ENCODE measurements around the gene PAX8.

The PAX8 gene

DNA sequence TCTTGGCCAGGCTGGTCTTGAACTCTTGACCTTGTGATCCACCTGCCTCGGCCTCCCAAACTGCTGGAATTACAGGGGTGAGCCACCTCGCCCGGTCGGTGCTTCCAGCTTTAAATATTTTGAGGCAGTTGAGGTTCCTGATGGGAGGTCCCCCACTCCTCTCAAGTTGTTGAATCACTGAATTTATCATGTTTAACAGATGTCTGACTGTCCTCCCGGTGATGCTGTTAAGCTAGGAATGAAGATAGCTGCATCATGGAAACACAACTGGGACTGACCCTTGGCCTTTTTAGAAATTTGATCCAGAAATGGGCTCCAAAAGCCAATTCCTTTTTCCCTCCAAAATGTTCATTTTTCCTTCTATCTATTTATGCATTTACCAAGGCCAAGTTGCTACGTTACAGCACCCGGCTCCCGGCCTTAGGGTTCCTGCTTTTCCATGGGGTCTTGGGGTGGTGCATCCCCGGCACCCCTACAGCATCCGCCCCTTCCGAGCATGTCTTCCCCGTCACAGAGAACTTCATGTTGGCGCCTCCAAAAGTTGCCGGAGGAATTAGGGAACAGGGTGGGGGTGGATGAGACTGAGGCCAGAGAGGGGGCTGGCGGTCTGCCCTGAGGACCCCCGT is 43.9 kb downstream of the PAX8 start:
- no peak for DNase-seq

DNA sequence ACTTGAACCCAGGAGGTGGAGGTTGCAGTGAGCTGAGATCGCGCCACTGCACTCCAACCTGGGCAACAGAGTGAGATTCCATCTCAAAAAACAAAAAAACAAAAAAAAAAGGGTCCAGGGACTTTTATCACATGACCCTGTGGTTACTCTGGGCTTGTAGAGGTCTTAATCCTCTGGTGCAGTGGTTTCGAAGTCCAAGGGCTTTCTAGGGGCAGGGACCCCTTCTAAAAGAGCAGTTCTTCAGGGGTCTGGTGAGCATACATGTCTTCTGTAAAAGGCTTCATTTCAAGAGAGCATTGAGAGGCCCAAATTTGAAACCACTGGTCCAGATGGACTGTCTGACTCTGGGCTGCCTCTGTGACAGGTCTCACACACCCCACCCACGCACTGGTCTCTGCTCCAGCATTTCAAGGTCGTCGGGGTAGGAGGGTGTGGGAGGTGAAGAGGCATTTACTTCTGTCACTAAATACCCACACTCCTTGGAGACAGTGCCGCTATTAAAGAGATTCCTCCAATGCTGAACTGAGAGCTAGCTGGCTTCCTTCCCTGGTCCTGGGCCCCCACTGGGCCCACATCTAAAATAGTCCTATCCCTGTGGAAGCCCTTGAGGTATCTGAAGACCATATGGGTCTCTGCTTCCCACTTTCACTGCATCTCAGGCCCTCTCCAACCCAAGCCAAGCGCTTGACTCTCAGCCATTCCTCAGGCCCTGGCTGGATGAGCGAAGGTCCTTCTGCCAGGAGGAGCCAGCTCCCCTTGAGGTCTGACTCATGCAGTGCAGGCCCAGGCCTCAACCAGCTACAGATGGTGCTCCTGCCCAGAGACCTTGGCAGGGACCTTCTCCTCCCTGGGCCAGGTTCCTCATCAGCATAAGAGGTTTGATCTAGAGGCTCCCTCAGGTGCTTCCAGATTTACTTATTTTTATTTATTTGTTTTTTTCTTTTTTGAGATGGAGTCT is 44.8 kb downstream of the PAX8 start:
- DNase-seq = no peak

DNA sequence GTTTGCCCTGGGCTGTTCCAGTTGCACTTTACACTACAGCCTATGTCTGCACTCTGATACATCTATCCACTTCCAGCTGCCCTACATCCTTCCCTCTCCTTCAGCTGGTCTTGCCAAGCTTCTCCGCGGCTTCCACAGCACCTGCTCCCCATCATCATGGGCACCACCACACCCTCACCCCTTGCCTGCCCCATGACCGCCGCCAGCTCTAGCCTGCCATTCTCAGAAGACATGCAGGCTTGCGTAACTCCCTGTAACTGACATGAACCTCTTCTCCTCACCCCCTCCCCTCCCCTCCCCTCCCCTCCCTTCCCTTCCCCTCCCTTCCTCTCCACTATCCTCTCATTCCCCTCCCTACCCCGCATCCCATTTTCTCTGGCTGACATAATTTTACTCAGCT is 46.0 kb downstream of the PAX8 start:
- DNase-seq = no peak

DNA sequence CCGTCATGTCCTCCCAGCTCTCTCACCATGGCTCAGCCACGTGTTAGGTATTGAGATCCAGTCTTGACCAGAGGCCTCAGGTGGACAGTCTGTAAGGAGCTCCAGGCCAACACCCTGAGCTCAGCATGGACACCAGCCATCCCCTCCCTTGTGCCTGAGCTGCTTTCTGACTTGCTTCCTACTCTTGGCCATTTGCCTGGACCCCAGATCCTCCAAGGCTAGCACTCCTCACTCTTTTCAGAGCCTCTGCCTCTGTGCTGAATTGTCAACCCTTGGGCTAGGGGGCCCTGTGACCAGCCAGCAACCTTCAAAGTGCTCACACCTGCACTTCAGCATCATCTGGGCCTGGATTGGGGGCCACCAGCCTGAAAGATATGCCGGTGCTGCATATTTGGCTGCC is 46.6 kb downstream of the PAX8 start:
- no peak for DNase-seq

DNA sequence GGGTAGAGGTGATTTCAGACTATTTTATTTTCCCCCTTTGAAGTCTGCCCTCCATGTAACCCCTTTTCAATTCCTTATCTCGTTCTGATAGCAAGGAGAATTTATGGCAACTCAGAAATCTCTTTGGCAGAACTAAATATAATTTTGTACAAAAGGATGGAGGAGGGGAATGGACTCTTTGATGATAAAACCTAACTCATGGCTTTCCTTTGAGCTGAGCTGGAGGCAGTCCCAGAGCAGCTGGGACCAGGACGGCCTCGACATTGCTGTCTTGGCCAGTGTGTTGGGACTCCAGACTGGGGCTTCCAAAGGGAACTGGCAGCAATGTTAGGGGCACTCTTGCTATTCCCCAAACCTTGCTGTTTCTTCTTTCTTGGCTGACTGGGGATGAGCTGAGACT is 47.7 kb downstream of the PAX8 start:
- no peak for DNase-seq

DNA sequence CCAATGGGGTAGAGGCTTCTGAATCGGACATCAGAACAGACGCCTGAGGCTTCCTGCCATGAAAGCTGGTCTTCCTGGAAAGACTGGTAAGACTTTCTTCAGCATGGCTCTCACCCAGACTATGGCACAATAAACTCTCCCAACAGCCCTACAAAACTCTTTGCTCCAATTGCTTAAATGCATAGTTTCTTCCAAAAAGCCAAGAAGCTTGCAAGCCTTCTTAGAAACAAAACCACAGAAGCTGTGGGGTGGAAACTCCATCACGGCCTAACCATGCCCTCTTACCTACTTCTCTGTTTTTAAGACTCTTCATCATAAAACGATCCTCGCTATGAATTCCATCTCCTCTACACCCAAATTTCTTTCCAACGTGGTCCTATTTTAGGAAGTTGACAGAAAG is 48.2 kb downstream of the PAX8 start:
- no peak for DNase-seq

DNA sequence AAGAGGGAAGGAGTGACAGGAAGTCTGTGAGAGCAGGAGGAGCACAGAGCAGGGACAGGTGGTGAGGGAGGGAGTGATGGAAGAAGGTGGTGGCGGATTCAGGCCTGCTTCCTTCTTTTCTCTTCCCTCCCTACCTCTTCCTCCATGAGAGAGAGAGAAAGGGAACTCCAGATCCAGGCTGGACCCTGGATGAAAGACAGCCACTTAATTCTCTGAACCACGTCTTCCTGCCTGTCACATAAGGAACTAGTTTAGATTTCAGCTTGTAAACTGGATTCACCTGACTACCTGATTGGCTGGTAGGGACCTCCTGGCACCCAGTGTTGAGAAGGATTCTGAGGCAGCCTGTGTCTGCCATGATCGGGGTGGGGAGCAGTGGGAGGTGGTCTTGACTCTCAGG is 48.9 kb downstream of the PAX8 start:
- no peak for DNase-seq

DNA sequence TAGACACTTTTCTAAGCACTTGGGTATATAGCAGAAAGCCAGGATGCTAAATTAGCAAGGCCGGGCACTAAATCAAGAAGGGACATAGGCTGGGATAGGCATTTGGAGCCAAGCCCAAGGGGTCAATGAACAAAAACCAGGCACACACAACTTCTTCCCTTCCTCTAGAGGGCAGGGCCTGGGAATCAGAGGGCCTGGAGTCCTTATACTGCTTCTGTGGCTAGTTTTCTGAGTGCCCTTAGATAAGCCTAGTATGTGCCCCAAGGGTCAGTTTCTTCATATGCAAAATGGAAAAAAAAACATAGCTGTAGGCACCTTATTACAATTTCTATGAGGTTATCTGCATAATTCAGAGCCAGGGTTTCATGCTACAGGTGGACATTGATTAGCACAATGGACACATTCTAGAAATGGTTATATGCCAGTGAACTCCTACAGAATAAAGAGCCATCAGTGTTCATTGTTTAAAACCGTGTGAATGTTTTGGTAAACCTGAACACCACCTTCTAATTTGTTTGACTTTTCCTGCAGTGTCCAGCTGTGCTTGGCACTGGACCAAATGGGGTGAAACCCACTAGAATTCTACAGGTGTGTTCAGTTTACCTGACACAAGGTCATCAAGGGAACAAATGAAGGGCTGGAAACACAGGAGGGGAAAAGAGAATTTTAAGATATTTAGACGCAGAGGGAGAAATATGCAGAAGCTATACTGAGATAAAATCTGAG is 49.6 kb downstream of the PAX8 start:
- no peak for DNase-seq

DNA sequence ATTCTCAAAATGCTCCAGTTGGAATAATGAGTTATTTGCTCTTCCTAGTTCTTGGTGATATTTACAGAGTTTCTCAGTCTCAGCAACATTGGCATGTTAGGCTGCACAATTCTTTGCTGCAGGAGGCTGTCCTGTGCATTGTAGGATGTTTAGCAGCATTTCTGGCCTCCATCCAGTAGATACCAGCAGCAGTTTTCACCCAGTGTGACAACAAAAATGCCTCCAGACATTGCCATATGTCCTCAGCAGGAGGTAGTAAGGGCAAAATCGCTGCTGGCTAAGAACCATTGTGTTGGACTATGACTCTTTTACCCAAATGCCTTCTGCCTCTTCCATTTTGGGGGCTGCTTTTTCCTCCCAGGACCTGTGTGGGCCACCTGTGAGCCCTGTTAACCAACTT is 50.4 kb downstream of the PAX8 start:
- no peak for DNase-seq

DNA sequence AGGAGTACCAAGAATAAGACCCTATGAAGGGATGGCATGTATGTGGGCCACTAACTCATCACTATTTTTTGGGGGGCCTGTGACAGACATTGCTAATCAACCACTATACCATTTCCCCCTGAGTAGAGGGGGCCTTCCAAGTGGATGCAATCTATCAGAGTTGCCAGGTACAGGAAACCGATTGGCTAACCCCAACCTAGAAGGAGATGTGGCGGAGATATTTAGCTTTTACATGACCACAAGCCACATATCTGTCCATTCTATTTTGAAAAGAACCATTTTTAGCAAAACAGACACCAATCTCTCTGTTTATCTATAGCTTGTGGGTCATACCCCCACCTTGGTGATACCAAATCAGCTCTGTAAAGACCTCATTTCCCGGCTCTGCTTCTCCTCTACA is 51.0 kb downstream of the PAX8 start:
- DNase-seq = no peak

DNA sequence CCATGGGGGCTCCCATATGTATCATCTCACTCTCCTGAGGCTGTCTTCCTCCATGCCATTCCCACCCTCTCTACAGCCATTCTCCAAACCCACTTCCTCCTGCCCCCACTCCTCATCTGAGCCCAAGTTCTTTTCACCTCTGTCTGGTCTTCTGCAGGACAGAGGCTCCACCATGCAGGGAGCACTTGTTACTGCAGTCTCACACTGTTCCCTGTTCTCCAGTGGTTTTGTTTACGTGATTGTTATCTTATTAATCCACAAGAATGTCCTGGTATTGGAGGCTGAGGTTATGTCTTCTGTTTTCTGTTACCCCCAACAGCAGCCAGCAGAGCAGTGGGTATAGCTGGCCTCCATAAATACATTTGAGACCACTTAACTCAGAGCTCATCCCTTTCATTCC is 51.4 kb downstream of the PAX8 start:
- DNase-seq = no peak

DNA sequence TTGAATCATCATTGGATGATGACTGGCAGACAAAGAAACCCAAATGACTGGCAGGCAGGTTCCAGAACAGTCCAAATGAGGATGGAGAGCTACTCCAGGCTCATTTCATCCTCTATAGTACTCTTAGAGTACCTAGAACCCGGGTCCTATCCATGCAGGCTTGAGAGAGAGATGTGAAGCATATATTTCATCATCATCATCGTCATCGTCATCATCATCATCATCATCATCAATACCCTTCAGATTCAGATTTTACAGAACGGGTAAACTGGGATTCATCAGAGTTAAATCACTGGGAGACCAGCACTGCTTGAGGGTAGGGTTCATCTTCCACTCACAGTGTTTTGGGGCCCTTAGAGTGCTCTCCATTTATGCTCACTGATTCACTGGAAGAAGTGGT is 52.3 kb downstream of the PAX8 start:
- DNase-seq = no peak

DNA sequence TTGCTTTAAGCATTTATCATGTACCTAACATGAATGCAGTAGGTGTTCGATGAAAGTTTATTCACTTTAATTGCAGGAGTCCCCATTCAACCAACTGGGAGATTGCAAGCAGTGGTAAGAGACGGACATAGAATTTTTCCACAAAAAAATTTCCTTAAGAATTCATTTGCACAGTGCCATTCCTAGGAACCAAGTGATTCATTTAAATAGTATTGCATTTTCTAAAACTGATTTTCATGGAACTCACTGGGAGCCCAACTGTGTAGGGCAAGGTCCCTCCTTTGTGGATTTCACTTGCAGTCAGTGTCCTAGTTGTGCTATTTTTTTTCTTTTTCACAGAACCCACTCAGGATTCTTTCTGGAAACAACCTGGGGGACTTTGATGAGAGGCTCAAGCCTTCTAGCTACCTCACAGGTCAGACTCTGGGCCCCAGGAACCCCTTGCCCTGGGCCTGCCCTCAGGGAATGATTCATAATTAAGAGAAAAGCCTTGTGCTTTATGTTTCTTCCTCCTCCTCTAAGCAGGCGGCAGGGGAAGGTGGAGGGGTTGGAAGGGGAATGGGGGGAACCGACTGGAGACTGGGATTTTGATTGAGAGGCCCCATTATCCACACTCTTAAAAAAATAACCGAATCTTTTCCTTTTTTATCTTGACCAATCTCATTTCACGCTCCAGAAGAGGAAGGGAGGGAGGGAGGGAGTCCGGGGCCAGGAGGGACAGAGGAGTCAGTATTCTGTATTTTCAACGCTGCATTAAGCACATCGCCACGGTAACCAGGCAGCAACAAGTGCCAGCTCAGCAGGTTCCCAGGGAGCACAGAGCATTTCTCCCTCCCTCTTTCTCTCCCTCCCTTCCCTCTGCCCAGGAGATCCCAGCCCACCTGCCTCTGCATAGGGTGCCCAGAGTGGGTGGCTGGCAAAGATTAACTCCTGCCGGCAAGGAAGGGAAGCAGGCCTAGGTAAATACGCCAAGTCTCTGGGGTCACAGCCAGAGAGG is 53.2 kb downstream of the PAX8 start:
- DNase-seq = peak; percentile 31

DNA sequence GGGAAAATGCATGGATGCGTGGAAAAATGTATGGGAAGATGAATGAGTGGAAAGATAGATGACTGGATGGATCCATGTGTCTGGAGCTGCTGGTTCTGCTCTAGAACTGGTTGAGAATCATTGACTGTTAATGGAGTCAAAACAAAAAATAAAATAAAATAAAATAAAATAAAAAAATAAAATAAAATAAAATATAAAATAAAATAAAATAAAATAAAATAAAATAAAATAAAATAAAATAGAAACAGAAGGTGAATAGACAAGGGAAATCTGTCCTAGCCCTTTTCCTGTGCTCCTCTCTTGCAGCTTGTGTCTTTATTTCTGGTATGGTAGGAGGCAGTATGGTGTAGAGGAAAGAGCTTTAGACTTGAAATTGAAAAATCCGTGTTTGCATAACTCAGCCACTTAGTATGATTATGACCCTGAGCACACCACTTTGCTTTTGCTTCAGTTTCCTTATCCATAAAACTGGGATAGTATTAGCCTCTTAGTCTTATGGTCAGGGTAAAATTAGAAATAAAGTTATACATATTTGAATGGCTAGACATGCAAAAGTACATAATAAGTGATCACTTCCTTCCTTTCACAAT is 54.0 kb downstream of the PAX8 start:
- DNase-seq = no peak

DNA sequence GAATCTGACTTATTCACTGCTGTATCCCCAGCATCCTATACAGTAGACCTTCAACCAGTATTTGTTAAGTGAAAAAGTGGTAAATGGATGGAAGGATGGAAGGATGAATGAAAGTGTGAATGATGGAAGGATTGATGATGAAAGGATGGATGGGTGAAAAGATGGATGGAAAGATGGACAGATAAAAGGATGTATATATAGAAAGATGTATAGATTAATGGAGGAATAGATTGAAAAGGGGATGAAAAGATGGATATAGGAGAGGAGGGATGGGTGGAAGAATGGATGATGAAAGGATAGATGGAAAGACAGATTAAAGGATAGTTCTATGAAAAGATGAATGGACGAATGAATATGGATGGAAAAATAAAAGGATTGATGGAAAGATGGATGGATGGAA is 54.9 kb downstream of the PAX8 start:
- DNase-seq = no peak

DNA sequence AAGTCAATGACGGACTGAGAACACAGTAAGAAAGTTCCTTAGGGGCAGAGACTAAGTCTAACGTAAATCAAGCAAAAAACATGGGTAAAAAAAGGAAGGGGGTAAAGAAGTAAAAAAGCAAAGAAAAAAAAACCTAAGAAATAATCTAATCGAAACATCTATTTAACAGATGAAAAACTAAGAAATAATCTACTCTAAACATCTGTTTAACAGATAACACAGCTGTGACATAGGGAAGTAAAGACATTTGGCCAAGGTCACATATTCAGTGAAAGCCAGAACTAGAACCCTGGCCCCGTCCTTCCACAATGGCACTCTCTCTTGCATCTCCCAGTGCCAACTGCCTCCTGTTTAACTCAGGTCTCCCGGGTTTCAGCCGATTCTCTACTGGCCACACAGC is 56.9 kb downstream of the PAX8 start:
- no peak for DNase-seq

DNA sequence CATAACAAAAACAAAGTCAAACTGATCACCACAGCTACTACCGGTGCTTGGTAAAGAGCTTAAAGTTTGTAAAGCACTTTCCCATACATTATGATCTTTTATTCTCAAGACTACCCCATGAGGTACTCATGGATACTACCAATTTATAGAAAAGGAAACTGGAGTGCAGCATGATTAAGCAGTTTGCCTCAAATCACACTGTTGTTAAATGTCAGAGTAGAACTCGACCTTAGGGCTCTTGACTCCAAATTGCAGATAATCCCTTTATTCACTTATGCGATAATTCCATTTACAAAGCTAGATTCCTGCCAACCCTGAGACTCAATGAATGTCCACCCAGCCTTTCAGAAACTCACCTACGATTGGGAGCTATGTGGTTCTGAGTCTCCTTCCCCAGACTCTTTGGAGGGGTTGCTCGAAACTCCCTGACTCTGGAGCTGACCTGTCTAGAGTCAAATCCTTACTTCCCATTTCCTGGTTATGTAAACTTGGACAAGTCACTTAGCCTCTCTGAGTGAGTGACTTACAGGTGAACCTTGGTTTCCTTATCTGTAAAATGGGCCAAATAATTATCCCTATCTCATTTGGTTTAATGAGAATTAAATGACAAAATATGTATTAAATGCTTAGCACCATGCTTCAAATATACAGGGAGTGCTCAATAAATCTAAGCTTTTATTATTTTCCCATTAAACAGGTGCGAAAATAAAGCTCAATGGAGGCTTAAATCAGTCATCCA is 57.6 kb downstream of the PAX8 start:
- no peak for DNase-seq

DNA sequence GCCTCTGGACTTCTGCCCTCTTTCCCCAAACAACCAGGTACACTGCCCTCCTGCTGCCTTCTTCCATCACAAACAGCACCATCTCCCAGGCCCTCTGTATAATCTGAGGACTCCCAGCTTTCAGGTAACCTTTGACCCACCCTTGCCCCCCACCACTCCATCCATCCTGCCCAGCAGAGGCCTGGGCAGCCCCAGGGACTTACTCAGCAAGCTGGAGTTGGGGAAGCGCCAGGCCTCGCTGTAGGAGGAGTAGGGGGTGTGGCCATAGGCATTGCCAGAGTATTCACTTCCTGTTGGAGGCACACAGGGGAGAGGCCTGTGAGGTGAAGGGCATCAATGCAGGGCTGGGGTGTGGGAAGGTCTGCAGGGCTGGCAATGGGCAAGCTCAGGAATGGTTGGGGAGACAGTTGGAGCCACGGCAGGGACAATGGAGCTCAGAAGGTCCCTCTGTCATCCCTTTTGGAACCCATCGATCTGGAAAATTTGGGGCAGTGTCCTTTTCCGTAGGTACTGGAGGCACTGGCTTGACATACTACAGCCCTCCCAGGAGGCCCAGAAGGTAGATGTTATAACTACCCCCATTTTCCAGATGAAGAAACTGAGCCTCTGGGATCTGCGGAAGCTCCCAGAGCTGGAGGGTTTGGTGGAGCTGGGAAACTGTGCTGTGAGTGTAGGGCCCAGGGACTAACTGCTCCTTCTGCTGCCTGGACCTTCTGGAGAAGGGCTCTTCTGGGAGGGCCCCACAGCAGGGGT is 58.7 kb downstream of the PAX8 start:
- no peak for DNase-seq

DNA sequence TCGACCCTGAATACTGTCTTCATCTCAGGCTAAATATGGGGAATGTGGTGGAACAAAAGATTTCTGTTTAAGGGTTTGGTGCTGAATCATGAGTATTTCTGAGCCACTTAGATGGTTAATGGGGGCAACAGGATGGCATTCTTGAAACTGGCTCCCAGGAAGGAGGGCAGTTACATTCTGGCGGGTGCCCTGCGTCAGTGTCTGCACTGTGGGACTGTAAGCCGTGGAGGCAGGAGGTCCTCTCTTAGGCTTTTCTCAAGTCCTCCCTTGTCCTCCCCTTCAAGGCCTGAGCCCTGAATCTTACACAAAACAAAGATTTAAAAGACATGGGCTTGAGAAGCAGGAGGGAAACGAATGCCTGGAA is 59.2 kb downstream of the PAX8 start:
- no peak for DNase-seq

DNA sequence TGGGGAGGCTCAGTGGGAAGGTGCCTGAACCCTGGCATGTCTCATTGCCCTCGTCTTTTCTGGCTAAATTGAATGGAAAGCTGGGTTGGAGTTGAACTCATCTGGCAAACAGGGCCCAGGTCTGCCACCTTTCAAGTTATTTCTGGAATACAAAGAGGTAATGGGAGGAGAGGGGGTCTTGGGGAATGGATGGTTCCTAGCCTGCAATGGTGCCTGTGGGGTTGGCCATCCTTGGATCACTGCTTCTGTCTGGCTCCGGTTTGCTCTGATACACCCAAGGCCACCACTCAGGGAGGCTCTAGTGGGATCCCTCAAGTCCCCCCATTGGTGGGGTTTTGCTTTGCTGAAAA is 59.7 kb downstream of the PAX8 start:
- no peak for DNase-seq

Measured in NCI-H510A (cell line).